ENCODE measurements around the gene BTBD9. TPM values are rescaled to one million over a fixed set of nuclear protein-coding genes. Genes with fewer than 3 reads are reported as not detected.

Gene BTBD9
- total RNA-seq, 1 donor from 2014 or later, result 14.8 TPM

GRCh38 chr6:38599261-38599660, 40.5 kb downstream of the BTBD9 start:
- Mint-ChIP-seq H3K27me3 (ENCODE audit: low read depth) (no peaks in the 10 kb centered on the region), H3K36me3 (ENCODE audit: low read depth) (no peaks in the 10 kb centered on the region), H3K4me3 (ENCODE audit: unreplicated experiment) (no peak overlapping the region), H3K9me3 (ENCODE audit: low read depth) (no peaks in the 10 kb centered on the region), H3K4me1 (ENCODE audit: low read depth) (peaks cover 15% of the 10 kb centered on the region), H3K27ac (ENCODE audit: unreplicated experiment) (no peak overlapping the region)
- TF ChIP-seq, protein P1, sequence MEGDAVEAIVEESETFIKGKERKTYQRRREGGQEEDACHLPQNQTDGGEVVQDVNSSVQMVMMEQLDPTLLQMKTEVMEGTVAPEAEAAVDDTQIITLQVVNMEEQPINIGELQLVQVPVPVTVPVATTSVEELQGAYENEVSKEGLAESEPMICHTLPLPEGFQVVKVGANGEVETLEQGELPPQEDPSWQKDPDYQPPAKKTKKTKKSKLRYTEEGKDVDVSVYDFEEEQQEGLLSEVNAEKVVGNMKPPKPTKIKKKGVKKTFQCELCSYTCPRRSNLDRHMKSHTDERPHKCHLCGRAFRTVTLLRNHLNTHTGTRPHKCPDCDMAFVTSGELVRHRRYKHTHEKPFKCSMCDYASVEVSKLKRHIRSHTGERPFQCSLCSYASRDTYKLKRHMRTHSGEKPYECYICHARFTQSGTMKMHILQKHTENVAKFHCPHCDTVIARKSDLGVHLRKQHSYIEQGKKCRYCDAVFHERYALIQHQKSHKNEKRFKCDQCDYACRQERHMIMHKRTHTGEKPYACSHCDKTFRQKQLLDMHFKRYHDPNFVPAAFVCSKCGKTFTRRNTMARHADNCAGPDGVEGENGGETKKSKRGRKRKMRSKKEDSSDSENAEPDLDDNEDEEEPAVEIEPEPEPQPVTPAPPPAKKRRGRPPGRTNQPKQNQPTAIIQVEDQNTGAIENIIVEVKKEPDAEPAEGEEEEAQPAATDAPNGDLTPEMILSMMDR (IDR thresholded peaks at IDR 0.05), result no peak
- no peak for DNase-seq (ENCODE audit: low spot score)

DNA sequence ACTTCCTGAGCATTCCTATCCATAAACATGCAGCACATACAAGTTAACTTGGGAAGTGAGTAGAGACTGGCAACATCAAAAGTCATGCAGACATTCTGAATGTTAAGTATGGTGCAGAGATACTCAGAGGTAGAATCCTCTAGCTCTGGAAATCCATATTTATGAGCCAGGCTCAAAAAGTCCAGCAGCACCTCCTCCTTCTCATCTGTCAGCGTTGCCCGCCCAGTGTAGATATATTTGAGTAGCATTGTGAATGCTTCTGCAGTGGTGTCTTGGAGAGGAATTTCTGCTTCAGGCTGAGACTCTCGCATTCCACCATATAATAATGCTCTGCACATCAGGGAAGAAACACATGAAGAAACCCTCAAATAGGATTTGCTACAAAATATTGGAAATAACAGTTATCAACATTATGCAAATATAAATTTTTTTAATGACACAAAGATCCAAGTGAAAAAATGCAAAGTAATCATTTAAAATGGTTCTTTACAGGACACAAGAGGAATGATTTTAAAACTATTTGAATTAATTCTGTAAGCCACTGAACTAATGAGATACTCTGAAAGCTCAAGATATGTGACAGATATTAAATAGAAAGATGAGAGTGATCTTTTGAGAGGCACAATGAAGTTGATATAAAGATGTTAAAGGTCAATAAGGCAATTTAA, 45.6 kb downstream of the BTBD9 start:
- H3K27me3 Mint-ChIP-seq (ENCODE audit: low read depth), result no peaks in the 10 kb centered on the region
- H3K4me1 Mint-ChIP-seq (ENCODE audit: low read depth), result peaks cover 8% of the 10 kb centered on the region
- DNase-seq (ENCODE audit: low spot score), result no peak
- TF ChIP-seq, protein P1 (IDR thresholded peaks at IDR 0.05), result no peak
- H3K9me3 Mint-ChIP-seq (ENCODE audit: low read depth), result no peaks in the 10 kb centered on the region
- no peak overlapping the region for H3K4me3 Mint-ChIP-seq (ENCODE audit: unreplicated experiment)
- peaks cover 6% of the 10 kb centered on the region for H3K36me3 Mint-ChIP-seq (ENCODE audit: low read depth)
- no peak overlapping the region for H3K27ac Mint-ChIP-seq (ENCODE audit: unreplicated experiment)

GRCh38 chr6:38593409-38593808, 46.3 kb downstream of the BTBD9 start:
- Mint-ChIP-seq H3K36me3 (ENCODE audit: low read depth) (peaks cover 6% of the 10 kb centered on the region), H3K4me3 (ENCODE audit: unreplicated experiment) (no peak overlapping the region), H3K4me1 (ENCODE audit: low read depth) (peaks cover 8% of the 10 kb centered on the region), H3K27me3 (ENCODE audit: low read depth) (no peaks in the 10 kb centered on the region), H3K9me3 (ENCODE audit: low read depth) (no peaks in the 10 kb centered on the region), H3K27ac (ENCODE audit: unreplicated experiment) (no peak overlapping the region)
- no peak for DNase-seq (ENCODE audit: low spot score)
- TF ChIP-seq, protein P1 (IDR thresholded peaks at IDR 0.05), result no peak

- TF ChIP-seq, protein P1 (IDR thresholded peaks at IDR 0.05), result no peak
- Mint-ChIP-seq H3K9me3 (ENCODE audit: low read depth) (no peaks in the 10 kb centered on the region), H3K27me3 (ENCODE audit: low read depth) (no peaks in the 10 kb centered on the region), H3K4me3 (ENCODE audit: unreplicated experiment) (no peak overlapping the region), H3K4me1 (ENCODE audit: low read depth) (peaks cover 8% of the 10 kb centered on the region), H3K36me3 (ENCODE audit: low read depth) (peaks cover 6% of the 10 kb centered on the region), H3K27ac (ENCODE audit: unreplicated experiment) (no peak overlapping the region)
- no peak for DNase-seq (ENCODE audit: low spot score)
These were observed 48.3 kb downstream of the BTBD9 start for GRCh38 chr6:38591439-38591838.

DNA sequence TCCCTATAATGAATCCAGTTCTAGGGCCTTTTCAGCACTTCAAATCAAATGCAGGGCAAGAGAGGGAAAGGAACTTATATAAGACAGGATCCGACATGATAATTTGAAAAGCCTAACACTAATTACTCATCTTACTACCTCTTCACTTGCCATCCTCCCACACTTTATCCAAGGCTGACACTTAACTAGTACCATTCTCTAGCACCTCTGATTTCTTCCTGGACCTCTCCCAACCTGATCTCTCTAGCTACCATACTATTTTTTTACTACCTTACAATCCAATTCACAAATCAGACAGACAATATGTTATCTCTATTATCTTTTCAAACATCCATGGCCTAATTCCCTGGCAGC, 50.4 kb downstream of the BTBD9 start:
- peaks cover 6% of the 10 kb centered on the region for H3K36me3 Mint-ChIP-seq (ENCODE audit: low read depth)
- peaks cover 8% of the 10 kb centered on the region for H3K4me1 Mint-ChIP-seq (ENCODE audit: low read depth)
- no peak overlapping the region for H3K4me3 Mint-ChIP-seq (ENCODE audit: unreplicated experiment)
- TF ChIP-seq, protein P1 (IDR thresholded peaks at IDR 0.05), result no peak
- H3K27ac Mint-ChIP-seq (ENCODE audit: unreplicated experiment), result no peak overlapping the region
- H3K9me3 Mint-ChIP-seq (ENCODE audit: low read depth), result no peaks in the 10 kb centered on the region
- no peaks in the 10 kb centered on the region for H3K27me3 Mint-ChIP-seq (ENCODE audit: low read depth)
- DNase-seq (ENCODE audit: low spot score), result no peak

Measured in chondrocyte (in vitro differentiated cells).